Right cardiac atrium (tissue), 5 donors: ENCODE data around the gene MDGA2. TPM values are rescaled to one million over a fixed set of nuclear protein-coding genes. Genes with fewer than 3 reads are reported as not detected.
A peak's percentile ranks its signal among the peaks of the same experiment; 100 is the strongest.
"Not testable (repeated sequence)": the region's sequence is repeated elsewhere in the genome, so short reads cannot be mapped to it uniquely, and the experiment has no call there.

Experiments
- ATAC-seq, 2 donors: fragments of 200-7000 bp; cut with Tn5 transposase; one replicate each; pipeline versions ENCODE4 v1.8.0 to v1.9.1; 2020; ENCODE audit warnings: moderate library complexity in 2 of 2, mild to moderate bottlenecking in 1 of 2
- DNase-seq, 3 donors: peaks; one replicate each; pipeline ENCODE4 v3.0.0-alpha.2; 2020
- H3K27ac ChIP-seq: one replicate; pipeline ENCODE4 v1.5.1; 2013; ENCODE audit warnings: mild to moderate bottlenecking, low read length, control low read depth, moderate library complexity
- H3K27me3 ChIP-seq: one replicate; pipeline ENCODE4 v1.6.1; 2013; ENCODE audit not compliant: control insufficient read depth, insufficient read depth
- H3K4me1 ChIP-seq: one replicate; pipeline ENCODE4 v1.6.1; 2013; ENCODE audit warnings: low read length; ENCODE audit not compliant: control insufficient read depth, insufficient read depth
- H3K4me3 ChIP-seq: one replicate; pipeline ENCODE4 v1.5.1; 2013; ENCODE audit warnings: low read length, control low read depth
- H3K9me3 ChIP-seq: one replicate; pipeline ENCODE4 v1.6.1; 2013; ENCODE audit warnings: low read length; ENCODE audit not compliant: control insufficient read depth
- WGBS: extraction: QIAGEN DNeasy Blood & Tissue Kit; methylation state at CpG from one replicate; pipeline ENCODE4 v1.1.7; 2013; 5-methylcytosine and 5-hydroxymethylcytosine counted together
- intact Hi-C, 4 donors: fragments of 100-400 bp; cut with DNase I; formaldehyde crosslinking; loops; one replicate each; pipeline versions ENCODE4 v1.11.0 to v1.14.0; 2022 to 2023
- polyA plus RNA-seq: library from polyadenylated mRNA; stranded (reverse); fragments of 200-250 nt; gene quantifications from one replicate; pipeline ENCODE4 v1.2.3, GENCODE V29; 2013
- total RNA-seq, 4 donors: library from RNA; stranded (reverse); fragmentation: NEBNext Ultra II Directional; extraction: Animal tissue kit (Norgen Biotek cat#: 25700); gene quantifications; one replicate each; pipeline ENCODE4 v1.2.1, GENCODE V29; 2021
- donor health status: healthy with polysubstance abuse.
- donor health status: DM: no; HTN: yes; CAD: no.
- donor health status: DM: no; HTN: no; CAD: no.
- donor health status: DM: no; HTN: yes; CAD: no; lungs with severe emphysema.
- donor health status: DM: yes; HTN: yes; CAD: no.

The MDGA2 gene
- total and polyA plus RNA-seq, 5 donors, result 0.14 TPM; not detected in 4

- peak in 1 of 2 donors; percentile 33 for ATAC-seq
- Histone ChIP-seq H3K9me3 (no peaks in the 10 kb centered on the region), H3K4me3 (no peak overlapping the region), H3K4me1 (no peaks in the 10 kb centered on the region), H3K27me3 (no peaks in the 10 kb centered on the region), H3K27ac (no peak overlapping the region)
- DNase-seq, result peak in 1 of 3 donors; percentile 47
- intact Hi-C loops, result no loop called here
Measured at GRCh38 chr14:47332106-47332505, 343.3 kb downstream of the MDGA2 start.

- H3K27ac ChIP-seq, result no peak overlapping the region
- intact Hi-C loops, result no loop called here
- H3K4me3 ChIP-seq, result no peak overlapping the region
- no peaks in the 10 kb centered on the region for H3K9me3 ChIP-seq
- DNase-seq (no peak), ATAC-seq (no peak)
- H3K4me1 ChIP-seq, result no peaks in the 10 kb centered on the region
- H3K27me3 ChIP-seq, result no peaks in the 10 kb centered on the region
- WGBS, result 72% methylated on average over 4 of the region's 4 CpGs
Measured at GRCh38 chr14:47328376-47328775, 347.0 kb downstream of the MDGA2 start.

GRCh38 chr14:47327336-47327735, 348.1 kb downstream of the MDGA2 start:
- H3K4me3 ChIP-seq, result no peak overlapping the region
- DNase-seq (no peak), ATAC-seq (no peak)
- no peak overlapping the region for H3K27ac ChIP-seq
- intact Hi-C loops, result no loop called here
- H3K9me3 ChIP-seq, result no peaks in the 10 kb centered on the region
- H3K27me3 ChIP-seq, result no peaks in the 10 kb centered on the region
- 89% methylated on average over 3 of the region's 3 CpGs for WGBS
- no peaks in the 10 kb centered on the region for H3K4me1 ChIP-seq

- H3K27me3 ChIP-seq, result no peaks in the 10 kb centered on the region
- 66% methylated on average over 2 of the region's 2 CpGs for WGBS
- H3K27ac ChIP-seq, result no peak overlapping the region
- no peaks in the 10 kb centered on the region for H3K4me1 ChIP-seq
- DNase-seq (no peak), ATAC-seq (no peak)
- intact Hi-C loops, result no loop called here
- no peak overlapping the region for H3K4me3 ChIP-seq
- H3K9me3 ChIP-seq, result no peaks in the 10 kb centered on the region
Measured at GRCh38 chr14:47322751-47323150, 352.7 kb downstream of the MDGA2 start.

GRCh38 chr14:47302121-47302520, 373.3 kb downstream of the MDGA2 start:
- no peak for ATAC-seq
- no peak for DNase-seq
- Histone ChIP-seq H3K27me3 (no peaks in the 10 kb centered on the region), H3K9me3 (no peaks in the 10 kb centered on the region), H3K27ac (no peak overlapping the region), H3K4me1 (no peaks in the 10 kb centered on the region), H3K4me3 (no peak overlapping the region)
- intact Hi-C loops, result no loop called here
- WGBS, result 86% methylated on average over 2 of the region's 2 CpGs

- 25% methylated on average over 3 of the region's 3 CpGs for WGBS
- DNase-seq (no peak), ATAC-seq (no peak)
- Histone ChIP-seq H3K4me1 (no peaks in the 10 kb centered on the region), H3K9me3 (no peaks in the 10 kb centered on the region), H3K27me3 (no peaks in the 10 kb centered on the region), H3K27ac (no peak overlapping the region), H3K4me3 (no peak overlapping the region)
- intact Hi-C loops, result no loop called here
Measured at GRCh38 chr14:47300796-47301195, 374.6 kb downstream of the MDGA2 start.

GRCh38 chr14:47297374-47297773, 378.0 kb downstream of the MDGA2 start:
- H3K4me1 ChIP-seq, result no peaks in the 10 kb centered on the region
- no peaks in the 10 kb centered on the region for H3K9me3 ChIP-seq
- WGBS, result 79% methylated on average over 1 of the region's 1 CpG
- no peak overlapping the region for H3K27ac ChIP-seq
- DNase-seq (no peak), ATAC-seq (no peak)
- intact Hi-C loops, result no loop called here
- H3K27me3 ChIP-seq, result no peaks in the 10 kb centered on the region
- no peak overlapping the region for H3K4me3 ChIP-seq

- no peak for ATAC-seq
- WGBS, result 96% methylated on average over 1 of the region's 1 CpG
- intact Hi-C loops, result no loop called here
Measured at GRCh38 chr14:47284283-47284682, 391.1 kb downstream of the MDGA2 start.

GRCh38 chr14:47281761-47282160, 393.6 kb downstream of the MDGA2 start:
- WGBS, result 97% methylated on average over 16 of the region's 16 CpGs
- H3K9me3 ChIP-seq, H3K4me3 ChIP-seq, H3K4me1 ChIP-seq, ATAC-seq, H3K27ac ChIP-seq, intact Hi-C loops, H3K27me3 ChIP-seq: not testable (repeated sequence)
- DNase-seq, result peak in 1 of 3 donors; percentile 28

More at GRCh38 chr14:47284283-47284682, 391.1 kb downstream of the MDGA2 start:
- Histone ChIP-seq H3K9me3 (no peaks in the 10 kb centered on the region), H3K4me3 (no peak overlapping the region), H3K4me1 (no peaks in the 10 kb centered on the region), H3K27me3 (no peaks in the 10 kb centered on the region), H3K27ac (no peak overlapping the region)
- no peak for DNase-seq

- intact Hi-C loops, result no loop called here
- H3K27ac ChIP-seq, result no peak overlapping the region
- no peaks in the 10 kb centered on the region for H3K9me3 ChIP-seq
- no peaks in the 10 kb centered on the region for H3K27me3 ChIP-seq
- DNase-seq (no peak), ATAC-seq (no peak)
- H3K4me1 ChIP-seq, result no peaks in the 10 kb centered on the region
- no peak overlapping the region for H3K4me3 ChIP-seq
- 35% methylated on average over 5 of the region's 5 CpGs for WGBS
Measured at GRCh38 chr14:47278233-47278842, 397.1 kb downstream of the MDGA2 start.

- H3K27me3 ChIP-seq, result no peaks in the 10 kb centered on the region
- no peaks in the 10 kb centered on the region for H3K9me3 ChIP-seq
- no peak for DNase-seq
- H3K27ac ChIP-seq, result no peak overlapping the region
- H3K4me1 ChIP-seq, result no peaks in the 10 kb centered on the region
- no peak for ATAC-seq
- intact Hi-C loops, result no loop called here
- WGBS, result 89% methylated on average over 1 of the region's 1 CpG
- H3K4me3 ChIP-seq, result no peak overlapping the region
Measured at GRCh38 chr14:47277703-47278102, 397.7 kb downstream of the MDGA2 start.

- no peak for DNase-seq
- Histone ChIP-seq H3K9me3 (no peaks in the 10 kb centered on the region), H3K4me3 (no peak overlapping the region), H3K27me3 (no peaks in the 10 kb centered on the region), H3K27ac (no peak overlapping the region), H3K4me1 (no peaks in the 10 kb centered on the region)
- intact Hi-C loops, result no loop called here
- 57% methylated on average over 3 of the region's 3 CpGs for WGBS
- no peak for ATAC-seq
Measured at GRCh38 chr14:47276931-47277330, 398.5 kb downstream of the MDGA2 start.
